ENCODE measurements around the gene INPP5A.
A peak's percentile ranks its signal among the peaks of the same experiment; 100 is the strongest.

The INPP5A gene

GRCh38 chr10:132632091-132632561 lies 94.5 kb downstream of the INPP5A start:
- Histone ChIP-seq H3K4me3 (ENCODE audit: low read depth in 1 of 2, low read length in 2 of 2) (no peak overlapping the region), H3K9ac (ENCODE audit: low read depth in 1 of 2, low read length in 2 of 2) (peak overlapping the region in 1 of 2 donors; percentile 36), H3K36me3 (ENCODE audit: control insufficient read depth in 1 of 2, insufficient read depth in 2 of 2, low read length in 2 of 2) (no peaks in the 10 kb centered on the region), H3K4me1 (ENCODE audit: control insufficient read depth in 1 of 2, insufficient read depth in 2 of 2, low read length in 2 of 2) (peaks cover 38 to 40% of the 10 kb centered on the region in 2 donors), H3K27me3 (ENCODE audit: control insufficient read depth in 1 of 2, insufficient read depth in 2 of 2, low read length in 2 of 2) (no peaks in the 10 kb centered on the region), H3K27ac (ENCODE audit: low read depth, low read length) (peak overlapping the region; percentile 46), H3K9me3 (ENCODE audit: control insufficient read depth in 1 of 2, low read length in 2 of 2) (no peaks in the 10 kb centered on the region)

- Histone ChIP-seq H3K4me3 (ENCODE audit: low read depth in 1 of 2, low read length in 2 of 2) (no peak overlapping the region), H3K27ac (ENCODE audit: low read depth, low read length) (no peak overlapping the region), H3K9ac (ENCODE audit: low read depth in 1 of 2, low read length in 2 of 2) (no peak overlapping the region), H3K36me3 (ENCODE audit: control insufficient read depth in 1 of 2, insufficient read depth in 2 of 2, low read length in 2 of 2) (no peaks in the 10 kb centered on the region), H3K9me3 (ENCODE audit: control insufficient read depth in 1 of 2, low read length in 2 of 2) (no peaks in the 10 kb centered on the region), H3K4me1 (ENCODE audit: control insufficient read depth in 1 of 2, insufficient read depth in 2 of 2, low read length in 2 of 2) (peaks cover 31 to 33% of the 10 kb centered on the region in 2 donors), H3K27me3 (ENCODE audit: control insufficient read depth in 1 of 2, insufficient read depth in 2 of 2, low read length in 2 of 2) (no peaks in the 10 kb centered on the region)
Observed at GRCh38 chr10:132632851-132633684, 95.5 kb downstream of the INPP5A start.

- H3K36me3 ChIP-seq (ENCODE audit: control insufficient read depth in 1 of 2, insufficient read depth in 2 of 2, low read length in 2 of 2) = no peaks in the 10 kb centered on the region
- H3K27ac ChIP-seq (ENCODE audit: low read depth, low read length) = no peak overlapping the region
- H3K27me3 ChIP-seq (ENCODE audit: control insufficient read depth in 1 of 2, insufficient read depth in 2 of 2, low read length in 2 of 2) = no peaks in the 10 kb centered on the region
- H3K4me1 ChIP-seq (ENCODE audit: control insufficient read depth in 1 of 2, insufficient read depth in 2 of 2, low read length in 2 of 2) = peaks cover 22 to 26% of the 10 kb centered on the region in 2 donors
- no peaks in the 10 kb centered on the region for H3K9me3 ChIP-seq (ENCODE audit: control insufficient read depth in 1 of 2, low read length in 2 of 2)
- H3K4me3 ChIP-seq (ENCODE audit: low read depth in 1 of 2, low read length in 2 of 2) = no peak overlapping the region
- H3K9ac ChIP-seq (ENCODE audit: low read depth in 1 of 2, low read length in 2 of 2) = no peak overlapping the region
Observed at GRCh38 chr10:132634241-132634946, 96.8 kb downstream of the INPP5A start.

GRCh38 chr10:132634947-132635271 lies 97.3 kb downstream of the INPP5A start:
- H3K9me3 ChIP-seq (ENCODE audit: control insufficient read depth in 1 of 2, low read length in 2 of 2) = no peaks in the 10 kb centered on the region
- no peak overlapping the region for H3K27ac ChIP-seq (ENCODE audit: low read depth, low read length)
- no peak overlapping the region for H3K9ac ChIP-seq (ENCODE audit: low read depth in 1 of 2, low read length in 2 of 2)
- H3K4me1 ChIP-seq (ENCODE audit: control insufficient read depth in 1 of 2, insufficient read depth in 2 of 2, low read length in 2 of 2) = peaks cover 17 to 26% of the 10 kb centered on the region in 2 donors
- no peak overlapping the region for H3K4me3 ChIP-seq (ENCODE audit: low read depth in 1 of 2, low read length in 2 of 2)
- no peaks in the 10 kb centered on the region for H3K27me3 ChIP-seq (ENCODE audit: control insufficient read depth in 1 of 2, insufficient read depth in 2 of 2, low read length in 2 of 2)
- H3K36me3 ChIP-seq (ENCODE audit: control insufficient read depth in 1 of 2, insufficient read depth in 2 of 2, low read length in 2 of 2) = no peaks in the 10 kb centered on the region

- H3K9me3 ChIP-seq (ENCODE audit: control insufficient read depth in 1 of 2, low read length in 2 of 2) = no peaks in the 10 kb centered on the region
- no peaks in the 10 kb centered on the region for H3K27me3 ChIP-seq (ENCODE audit: control insufficient read depth in 1 of 2, insufficient read depth in 2 of 2, low read length in 2 of 2)
- H3K27ac ChIP-seq (ENCODE audit: low read depth, low read length) = no peak overlapping the region
- H3K9ac ChIP-seq (ENCODE audit: low read depth in 1 of 2, low read length in 2 of 2) = no peak overlapping the region
- no peaks in the 10 kb centered on the region for H3K36me3 ChIP-seq (ENCODE audit: control insufficient read depth in 1 of 2, insufficient read depth in 2 of 2, low read length in 2 of 2)
- no peak overlapping the region for H3K4me3 ChIP-seq (ENCODE audit: low read depth in 1 of 2, low read length in 2 of 2)
- peaks cover 8 to 23% of the 10 kb centered on the region in 2 donors for H3K4me1 ChIP-seq (ENCODE audit: control insufficient read depth in 1 of 2, insufficient read depth in 2 of 2, low read length in 2 of 2)
Observed at GRCh38 chr10:132636358-132636757, 98.8 kb downstream of the INPP5A start.

- H3K27me3 ChIP-seq (ENCODE audit: control insufficient read depth in 1 of 2, insufficient read depth in 2 of 2, low read length in 2 of 2) = no peaks in the 10 kb centered on the region
- H3K9ac ChIP-seq (ENCODE audit: low read depth in 1 of 2, low read length in 2 of 2) = no peak overlapping the region
- H3K9me3 ChIP-seq (ENCODE audit: control insufficient read depth in 1 of 2, low read length in 2 of 2) = no peaks in the 10 kb centered on the region
- H3K36me3 ChIP-seq (ENCODE audit: control insufficient read depth in 1 of 2, insufficient read depth in 2 of 2, low read length in 2 of 2) = no peaks in the 10 kb centered on the region
- H3K4me3 ChIP-seq (ENCODE audit: low read depth in 1 of 2, low read length in 2 of 2) = no peak overlapping the region
- no peak overlapping the region for H3K27ac ChIP-seq (ENCODE audit: low read depth, low read length)
- peaks cover 0 to 12% of the 10 kb centered on the region in 2 donors for H3K4me1 ChIP-seq (ENCODE audit: control insufficient read depth in 1 of 2, insufficient read depth in 2 of 2, low read length in 2 of 2)
Observed at GRCh38 chr10:132637477-132638129, 100.0 kb downstream of the INPP5A start.

GRCh38 chr10:132638130-132638515 lies 100.5 kb downstream of the INPP5A start:
- Histone ChIP-seq H3K27me3 (ENCODE audit: control insufficient read depth in 1 of 2, insufficient read depth in 2 of 2, low read length in 2 of 2) (no peaks in the 10 kb centered on the region), H3K9me3 (ENCODE audit: control insufficient read depth in 1 of 2, low read length in 2 of 2) (no peaks in the 10 kb centered on the region), H3K4me3 (ENCODE audit: low read depth in 1 of 2, low read length in 2 of 2) (no peak overlapping the region), H3K4me1 (ENCODE audit: control insufficient read depth in 1 of 2, insufficient read depth in 2 of 2, low read length in 2 of 2) (peaks cover 0 to 9% of the 10 kb centered on the region in 2 donors), H3K9ac (ENCODE audit: low read depth in 1 of 2, low read length in 2 of 2) (no peak overlapping the region), H3K36me3 (ENCODE audit: control insufficient read depth in 1 of 2, insufficient read depth in 2 of 2, low read length in 2 of 2) (no peaks in the 10 kb centered on the region), H3K27ac (ENCODE audit: low read depth, low read length) (no peak overlapping the region)

GRCh38 chr10:132639470-132639869 lies 101.9 kb downstream of the INPP5A start:
- Histone ChIP-seq H3K27ac (ENCODE audit: low read depth, low read length) (no peak overlapping the region), H3K9me3 (ENCODE audit: control insufficient read depth in 1 of 2, low read length in 2 of 2) (no peaks in the 10 kb centered on the region), H3K27me3 (ENCODE audit: control insufficient read depth in 1 of 2, insufficient read depth in 2 of 2, low read length in 2 of 2) (no peaks in the 10 kb centered on the region), H3K4me3 (ENCODE audit: low read depth in 1 of 2, low read length in 2 of 2) (no peak overlapping the region), H3K9ac (ENCODE audit: low read depth in 1 of 2, low read length in 2 of 2) (no peak overlapping the region), H3K4me1 (ENCODE audit: control insufficient read depth in 1 of 2, insufficient read depth in 2 of 2, low read length in 2 of 2) (peaks cover 0 to 5% of the 10 kb centered on the region in 2 donors), H3K36me3 (ENCODE audit: control insufficient read depth in 1 of 2, insufficient read depth in 2 of 2, low read length in 2 of 2) (no peaks in the 10 kb centered on the region)

GRCh38 chr10:132640326-132641125 lies 102.9 kb downstream of the INPP5A start:
- Histone ChIP-seq H3K27me3 (ENCODE audit: control insufficient read depth in 1 of 2, insufficient read depth in 2 of 2, low read length in 2 of 2) (no peaks in the 10 kb centered on the region), H3K4me1 (ENCODE audit: control insufficient read depth in 1 of 2, insufficient read depth in 2 of 2, low read length in 2 of 2) (peaks cover 0 to 5% of the 10 kb centered on the region in 2 donors), H3K36me3 (ENCODE audit: control insufficient read depth in 1 of 2, insufficient read depth in 2 of 2, low read length in 2 of 2) (no peaks in the 10 kb centered on the region), H3K9ac (ENCODE audit: low read depth in 1 of 2, low read length in 2 of 2) (no peak overlapping the region), H3K4me3 (ENCODE audit: low read depth in 1 of 2, low read length in 2 of 2) (no peak overlapping the region), H3K9me3 (ENCODE audit: control insufficient read depth in 1 of 2, low read length in 2 of 2) (no peaks in the 10 kb centered on the region), H3K27ac (ENCODE audit: low read depth, low read length) (no peak overlapping the region)

Data from duodenal mucosa (tissue), 2 donors.